HEK293 (cell line): ENCODE measurements around the gene CABP1.
A peak's percentile ranks its signal among the peaks of the same experiment; 100 is the strongest.

ENCODE experiments used
- MEIS1 ChIP-seq: sonication (generic); formaldehyde crosslinking; IDR thresholded peaks from 2 replicates; pipeline ENCODE4 v1.8.1; 2022; ENCODE audit warnings: missing genetic modification reagents, mild to moderate bottlenecking, borderline replicate concordance
- MZF1 ChIP-seq: fragments of 450-650 bp; formaldehyde crosslinking; IDR thresholded peaks from 2 replicates; pipeline ENCODE4 v1.5.1; 2017; ENCODE audit warnings: missing biosample characterization, missing genetic modification characterization, borderline replicate concordance
- PRDM6 ChIP-seq: fragments of 450-650 bp; formaldehyde crosslinking; IDR thresholded peaks from 2 replicates; pipeline ENCODE4 v1.5.1; 2017; ENCODE audit warnings: missing biosample characterization, missing genetic modification characterization
- SALL2 ChIP-seq: fragments of 450-650 bp; formaldehyde crosslinking; IDR thresholded peaks from 2 replicates; pipeline ENCODE4 v1.5.0; 2017; ENCODE audit warnings: missing biosample characterization, mild to moderate bottlenecking, missing genetic modification characterization, borderline replicate concordance
- ZBTB26 ChIP-seq: fragments of 450-650 bp; formaldehyde crosslinking; optimal IDR thresholded peaks from 2 replicates; pipeline ENCODE3; 2016; ENCODE audit warnings: missing biosample characterization, mild to moderate bottlenecking, missing genetic modification characterization
- ZNF19 ChIP-seq: fragments of 450-650 bp; formaldehyde crosslinking; IDR thresholded peaks from 2 replicates; pipeline ENCODE4; 2016; ENCODE audit warnings: missing biosample characterization, missing genetic modification characterization, low read depth
- ZNF239 ChIP-seq: fragments of 450-650 bp; formaldehyde crosslinking; IDR thresholded peaks from 2 replicates; pipeline ENCODE4 v1.5.1; 2016; ENCODE audit warnings: missing biosample characterization, missing genetic modification characterization
- ZNF280D ChIP-seq: fragments of 450-650 bp; formaldehyde crosslinking; IDR thresholded peaks from 2 replicates; pipeline ENCODE4 v1.5.1; 2016; ENCODE audit warnings: missing biosample characterization, missing genetic modification characterization
- ZNF324 ChIP-seq: fragments of 450-650 bp; formaldehyde crosslinking; IDR thresholded peaks from 2 replicates; pipeline ENCODE4 v1.5.1; 2016; ENCODE audit warnings: missing biosample characterization, missing genetic modification characterization
- ZNF600 ChIP-seq: fragments of 450-650 bp; formaldehyde crosslinking; IDR thresholded peaks from 2 replicates; pipeline ENCODE4 v1.5.1; 2016; ENCODE audit warnings: missing biosample characterization, missing genetic modification characterization
- ZNF621 ChIP-seq: fragments of 450-650 bp; formaldehyde crosslinking; IDR thresholded peaks from 2 replicates; pipeline ENCODE4 v1.5.1; 2017; ENCODE audit warnings: missing biosample characterization, missing genetic modification characterization
- ZNF623 ChIP-seq: fragments of 450-650 bp; formaldehyde crosslinking; IDR thresholded peaks from 2 replicates; pipeline ENCODE4 v1.5.1; 2016; ENCODE audit warnings: missing biosample characterization, missing genetic modification characterization
- ZNF626 ChIP-seq: fragments of 450-650 bp; sonication (Bioruptor Pico); formaldehyde crosslinking; IDR thresholded peaks from 2 replicates; pipeline ENCODE4 v1.5.1; 2018; ENCODE audit warnings: missing biosample characterization, missing genetic modification characterization, inconsistent platforms
- ZNF629 ChIP-seq: fragments of 450-650 bp; formaldehyde crosslinking; IDR thresholded peaks from 2 replicates; pipeline ENCODE4 v1.5.1; 2017; ENCODE audit warnings: missing biosample characterization, missing genetic modification characterization
- ZNF692 ChIP-seq: fragments of 450-650 bp; formaldehyde crosslinking; IDR thresholded peaks from 2 replicates; pipeline ENCODE4 v1.5.1; 2016; ENCODE audit warnings: missing biosample characterization, missing genetic modification characterization
- ZNF747 ChIP-seq: fragments of 450-650 bp; formaldehyde crosslinking; IDR thresholded peaks from 2 replicates; pipeline ENCODE4 v1.5.1; 2016; ENCODE audit warnings: missing biosample characterization, missing genetic modification characterization
- ZNF768 ChIP-seq: fragments of 450-650 bp; formaldehyde crosslinking; IDR thresholded peaks from 2 replicates; pipeline ENCODE4 v1.5.1; 2018; ENCODE audit warnings: missing biosample characterization, mild to moderate bottlenecking, missing genetic modification characterization
- ZNF777 ChIP-seq: fragments of 450-650 bp; formaldehyde crosslinking; IDR thresholded peaks from 2 replicates; pipeline ENCODE4 v1.5.1; 2017; ENCODE audit warnings: missing biosample characterization, missing genetic modification characterization, borderline replicate concordance
- ZSCAN18 ChIP-seq: fragments of 450-650 bp; formaldehyde crosslinking; IDR thresholded peaks from 2 replicates; pipeline ENCODE4 v1.5.1; 2016; ENCODE audit warnings: missing biosample characterization, missing genetic modification characterization
- TF ChIP-seq, protein P1 (sequence below): IDR thresholded peaks from 2 replicates; pipeline ENCODE4 v1.6.1; 2011; ENCODE audit warnings: mild to moderate bottlenecking, low read depth, low read length, borderline replicate concordance
- TF ChIP-seq, protein P2 (sequence below): fragments of 450-650 bp; formaldehyde crosslinking; IDR thresholded peaks from 2 replicates; pipeline ENCODE4 v1.5.1; 2016; ENCODE audit warnings: missing biosample characterization, missing genetic modification characterization
- TF ChIP-seq, protein P3 (sequence below): fragments of 450-650 bp; formaldehyde crosslinking; IDR thresholded peaks from 2 replicates; pipeline ENCODE4; 2016; ENCODE audit warnings: missing biosample characterization, missing genetic modification characterization
- TF ChIP-seq, protein P4 (sequence below): fragments of 450-650 bp; formaldehyde crosslinking; IDR thresholded peaks from 2 replicates; pipeline ENCODE4 v1.5.1; 2016; ENCODE audit warnings: missing biosample characterization, missing genetic modification characterization

The CABP1 gene

DNA sequence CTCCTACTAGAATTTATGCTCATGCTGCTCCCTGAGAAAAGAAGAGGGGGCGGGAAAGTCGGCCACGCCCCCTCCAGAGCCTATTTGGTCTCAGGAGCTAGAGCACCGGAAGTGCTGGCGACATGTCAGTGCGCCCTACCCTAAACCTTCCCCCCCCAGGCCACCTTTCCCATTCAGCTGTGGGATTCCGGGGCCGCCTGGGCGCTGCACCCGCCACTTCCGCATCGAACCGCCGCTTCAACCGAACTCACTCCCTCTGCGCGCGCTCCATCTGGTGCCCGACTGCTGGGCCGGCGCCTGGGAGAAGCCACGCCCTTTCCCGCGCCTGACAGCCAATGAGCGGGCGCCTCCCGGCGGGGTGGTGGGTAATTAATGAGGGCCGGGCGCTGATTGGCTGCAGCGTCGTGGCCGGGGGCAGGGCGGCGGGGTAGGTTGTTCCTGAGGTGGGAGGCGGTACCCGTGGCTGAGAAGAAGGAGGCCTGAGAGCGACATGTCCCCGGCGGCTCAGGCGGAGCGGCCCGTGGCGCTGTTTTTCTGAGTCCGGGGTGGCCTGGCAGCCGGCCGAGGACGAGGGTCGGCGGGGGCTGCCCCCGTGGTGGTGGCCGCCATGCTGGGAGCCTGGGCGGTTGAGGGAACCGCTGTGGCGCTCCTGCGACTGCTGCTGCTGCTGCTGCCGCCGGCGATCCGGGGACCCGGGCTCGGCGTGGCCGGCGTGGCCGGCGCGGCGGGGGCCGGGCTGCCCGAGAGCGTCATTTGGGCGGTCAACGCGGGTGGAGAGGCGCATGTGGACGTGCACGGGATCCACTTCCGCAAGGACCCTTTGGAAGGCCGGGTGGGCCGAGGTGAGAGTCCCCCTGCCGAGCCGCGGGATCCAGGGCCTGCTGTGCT, 46.5 kb downstream of the CABP1 start, which contains the start of gene MLEC (continued):
- TF ChIP-seq ZNF280D (tag by site-specific recombination) (no peak), ZNF19 (tag by site-specific recombination) (no peak), ZNF747 (tag by site-specific recombination) (no peak), MEIS1 (CRISPR knock-in tag) (no peak), SALL2 (no peak), ZNF623 (tag by site-specific recombination) (peak; percentile 26; the same call in 1 of the 2 replicates), ZNF768 (tag by site-specific recombination) (no peak), PRDM6 (tag by site-specific recombination) (no peak), ZNF629 (tag by site-specific recombination) (peak; percentile 80), ZNF600 (tag by site-specific recombination) (no peak), MZF1 (no peak), ZSCAN18 (tag by site-specific recombination) (no peak), ZNF621 (tag by site-specific recombination) (no peak), ZNF626 (tag by site-specific recombination) (no peak), ZNF239 (tag by site-specific recombination) (peak; percentile 22; the same call in 1 of the 2 replicates), ZBTB26 (tag by site-specific recombination) (peak; percentile 87), ZNF692 (tag by site-specific recombination) (peak; percentile 87), ZNF777 (tag by site-specific recombination) (no peak), ZNF324 (tag by site-specific recombination) (peak; percentile 98)
- TF ChIP-seq, protein P1, sequence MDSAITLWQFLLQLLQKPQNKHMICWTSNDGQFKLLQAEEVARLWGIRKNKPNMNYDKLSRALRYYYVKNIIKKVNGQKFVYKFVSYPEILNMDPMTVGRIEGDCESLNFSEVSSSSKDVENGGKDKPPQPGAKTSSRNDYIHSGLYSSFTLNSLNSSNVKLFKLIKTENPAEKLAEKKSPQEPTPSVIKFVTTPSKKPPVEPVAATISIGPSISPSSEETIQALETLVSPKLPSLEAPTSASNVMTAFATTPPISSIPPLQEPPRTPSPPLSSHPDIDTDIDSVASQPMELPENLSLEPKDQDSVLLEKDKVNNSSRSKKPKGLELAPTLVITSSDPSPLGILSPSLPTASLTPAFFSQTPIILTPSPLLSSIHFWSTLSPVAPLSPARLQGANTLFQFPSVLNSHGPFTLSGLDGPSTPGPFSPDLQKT = no peak
- TF ChIP-seq, protein P2, sequence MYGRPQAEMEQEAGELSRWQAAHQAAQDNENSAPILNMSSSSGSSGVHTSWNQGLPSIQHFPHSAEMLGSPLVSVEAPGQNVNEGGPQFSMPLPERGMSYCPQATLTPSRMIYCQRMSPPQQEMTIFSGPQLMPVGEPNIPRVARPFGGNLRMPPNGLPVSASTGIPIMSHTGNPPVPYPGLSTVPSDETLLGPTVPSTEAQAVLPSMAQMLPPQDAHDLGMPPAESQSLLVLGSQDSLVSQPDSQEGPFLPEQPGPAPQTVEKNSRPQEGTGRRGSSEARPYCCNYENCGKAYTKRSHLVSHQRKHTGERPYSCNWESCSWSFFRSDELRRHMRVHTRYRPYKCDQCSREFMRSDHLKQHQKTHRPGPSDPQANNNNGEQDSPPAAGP (tag by site-specific recombination) = peak; percentile 90
- TF ChIP-seq, protein P3, sequence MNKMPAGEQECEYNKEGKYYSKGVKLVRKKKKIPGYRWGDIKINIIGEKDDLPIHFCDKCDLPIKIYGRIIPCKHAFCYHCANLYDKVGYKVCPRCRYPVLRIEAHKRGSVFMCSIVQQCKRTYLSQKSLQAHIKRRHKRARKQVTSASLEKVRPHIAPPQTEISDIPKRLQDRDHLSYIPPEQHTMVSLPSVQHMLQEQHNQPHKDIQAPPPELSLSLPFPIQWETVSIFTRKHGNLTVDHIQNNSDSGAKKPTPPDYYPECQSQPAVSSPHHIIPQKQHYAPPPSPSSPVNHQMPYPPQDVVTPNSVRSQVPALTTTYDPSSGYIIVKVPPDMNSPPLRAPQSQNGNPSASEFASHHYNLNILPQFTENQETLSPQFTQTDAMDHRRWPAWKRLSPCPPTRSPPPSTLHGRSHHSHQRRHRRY (tag by site-specific recombination) = no peak
- TF ChIP-seq, protein P4, sequence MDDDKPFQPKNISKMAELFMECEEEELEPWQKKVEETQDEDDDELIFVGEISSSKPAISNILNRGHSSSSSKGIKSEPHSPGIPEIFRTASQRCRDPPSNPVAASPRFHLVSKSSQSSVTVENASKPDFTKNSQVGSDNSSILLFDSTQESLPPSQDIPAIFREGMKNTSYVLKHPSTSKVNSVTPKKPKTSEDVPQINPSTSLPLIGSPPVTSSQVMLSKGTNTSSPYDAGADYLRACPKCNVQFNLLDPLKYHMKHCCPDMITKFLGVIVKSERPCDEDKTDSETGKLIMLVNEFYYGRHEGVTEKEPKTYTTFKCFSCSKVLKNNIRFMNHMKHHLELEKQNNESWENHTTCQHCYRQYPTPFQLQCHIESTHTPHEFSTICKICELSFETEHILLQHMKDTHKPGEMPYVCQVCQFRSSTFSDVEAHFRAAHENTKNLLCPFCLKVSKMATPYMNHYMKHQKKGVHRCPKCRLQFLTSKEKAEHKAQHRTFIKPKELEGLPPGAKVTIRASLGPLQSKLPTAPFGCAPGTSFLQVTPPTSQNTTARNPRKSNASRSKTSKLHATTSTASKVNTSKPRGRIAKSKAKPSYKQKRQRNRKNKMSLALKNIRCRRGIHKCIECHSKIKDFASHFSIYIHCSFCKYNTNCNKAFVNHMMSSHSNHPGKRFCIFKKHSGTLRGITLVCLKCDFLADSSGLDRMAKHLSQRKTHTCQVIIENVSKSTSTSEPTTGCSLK (tag by site-specific recombination) = no peak
